Measurements from ENCODE around the gene RBP2.

RBP2 gene

GRCh38 chr3:139506766-139507165, 30.4 kb upstream of the RBP2 start:
- no peak for TF ChIP-seq GATA2 (IDR thresholded peaks at IDR 0.05; ENCODE audit: low read depth, low read length)
- TF ChIP-seq GATA3 (IDR thresholded peaks at IDR 0.05; ENCODE audit: low read depth, low read length): no peak

GRCh38 chr3:139505829-139506386, 29.6 kb upstream of the RBP2 start:
- no peak for TF ChIP-seq GATA2 (IDR thresholded peaks at IDR 0.05; ENCODE audit: low read depth, low read length)
- TF ChIP-seq GATA3 (IDR thresholded peaks at IDR 0.05; ENCODE audit: low read depth, low read length): no peak

- no peak for TF ChIP-seq GATA2 (IDR thresholded peaks at IDR 0.05; ENCODE audit: low read depth, low read length)
- no peak for TF ChIP-seq GATA3 (IDR thresholded peaks at IDR 0.05; ENCODE audit: low read depth, low read length)
These were observed 23.2 kb upstream of the RBP2 start for GRCh38 chr3:139499536-139499935.

GRCh38 chr3:139493826-139494385, 17.6 kb upstream of the RBP2 start:
- TF ChIP-seq GATA2 (IDR thresholded peaks at IDR 0.05; ENCODE audit: low read depth, low read length): no peak
- no peak for TF ChIP-seq GATA3 (IDR thresholded peaks at IDR 0.05; ENCODE audit: low read depth, low read length)

GRCh38 chr3:139491966-139492365, 15.7 kb upstream of the RBP2 start:
- TF ChIP-seq GATA2 (IDR thresholded peaks at IDR 0.05; ENCODE audit: low read depth, low read length): no peak
- TF ChIP-seq GATA3 (IDR thresholded peaks at IDR 0.05; ENCODE audit: low read depth, low read length): no peak

GRCh38 chr3:139491027-139491700, 14.8 kb upstream of the RBP2 start:
- TF ChIP-seq GATA3 (IDR thresholded peaks at IDR 0.05; ENCODE audit: low read depth, low read length): no peak
- no peak for TF ChIP-seq GATA2 (IDR thresholded peaks at IDR 0.05; ENCODE audit: low read depth, low read length)

- no peak for TF ChIP-seq GATA2 (IDR thresholded peaks at IDR 0.05; ENCODE audit: low read depth, low read length)
- TF ChIP-seq GATA3 (IDR thresholded peaks at IDR 0.05; ENCODE audit: low read depth, low read length): no peak
These were observed 5.9 kb upstream of the RBP2 start for GRCh38 chr3:139482206-139482605.

GRCh38 chr3:139481116-139481515, 4.8 kb upstream of the RBP2 start:
- no peak for TF ChIP-seq GATA3 (IDR thresholded peaks at IDR 0.05; ENCODE audit: low read depth, low read length)
- TF ChIP-seq GATA2 (IDR thresholded peaks at IDR 0.05; ENCODE audit: low read depth, low read length): no peak

- TF ChIP-seq GATA3 (IDR thresholded peaks at IDR 0.05; ENCODE audit: low read depth, low read length) (no peak), GATA2 (IDR thresholded peaks at IDR 0.05; ENCODE audit: low read depth, low read length) (no peak)
These were observed 4.3 kb upstream of the RBP2 start for GRCh38 chr3:139480585-139480984.

GRCh38 chr3:139477710-139478640, 1.7 kb upstream of the RBP2 start:
- TF ChIP-seq GATA3 (IDR thresholded peaks at IDR 0.05; ENCODE audit: low read depth, low read length) (no peak), GATA2 (IDR thresholded peaks at IDR 0.05; ENCODE audit: low read depth, low read length) (no peak)

GRCh38 chr3:139473155-139473771, 3.1 kb downstream of the RBP2 start:
- TF ChIP-seq GATA2 (IDR thresholded peaks at IDR 0.05; ENCODE audit: low read depth, low read length) (no peak), GATA3 (IDR thresholded peaks at IDR 0.05; ENCODE audit: low read depth, low read length) (no peak)

- TF ChIP-seq GATA3 (IDR thresholded peaks at IDR 0.05; ENCODE audit: low read depth, low read length): no peak
- no peak for TF ChIP-seq GATA2 (IDR thresholded peaks at IDR 0.05; ENCODE audit: low read depth, low read length)
These were observed 3.8 kb downstream of the RBP2 start for GRCh38 chr3:139472380-139473010.

GRCh38 chr3:139470199-139470598, 6.1 kb downstream of the RBP2 start:
- TF ChIP-seq GATA3 (IDR thresholded peaks at IDR 0.05; ENCODE audit: low read depth, low read length): no peak
- no peak for TF ChIP-seq GATA2 (IDR thresholded peaks at IDR 0.05; ENCODE audit: low read depth, low read length)

All from SH-SY5Y (cell line).